Neural progenitor cell (in vitro differentiated cells): ENCODE results near the gene SYF2.

Experiments used
- EZH2 ChIP-seq: fragments of 200-600 bp; sonication (generic); IDR thresholded peaks from 2 replicates; pipeline ENCODE4 v1.6.1; 2017; ENCODE audit warnings: antibody characterized with exemption, mild to moderate bottlenecking, moderate library complexity
- TF ChIP-seq, protein P1 (sequence below): fragments of 200-600 bp; sonication (generic); IDR thresholded peaks from 2 replicates; pipeline ENCODE4 v1.5.1; 2017; ENCODE audit warnings: antibody characterized with exemption, mild to moderate bottlenecking

DNA sequence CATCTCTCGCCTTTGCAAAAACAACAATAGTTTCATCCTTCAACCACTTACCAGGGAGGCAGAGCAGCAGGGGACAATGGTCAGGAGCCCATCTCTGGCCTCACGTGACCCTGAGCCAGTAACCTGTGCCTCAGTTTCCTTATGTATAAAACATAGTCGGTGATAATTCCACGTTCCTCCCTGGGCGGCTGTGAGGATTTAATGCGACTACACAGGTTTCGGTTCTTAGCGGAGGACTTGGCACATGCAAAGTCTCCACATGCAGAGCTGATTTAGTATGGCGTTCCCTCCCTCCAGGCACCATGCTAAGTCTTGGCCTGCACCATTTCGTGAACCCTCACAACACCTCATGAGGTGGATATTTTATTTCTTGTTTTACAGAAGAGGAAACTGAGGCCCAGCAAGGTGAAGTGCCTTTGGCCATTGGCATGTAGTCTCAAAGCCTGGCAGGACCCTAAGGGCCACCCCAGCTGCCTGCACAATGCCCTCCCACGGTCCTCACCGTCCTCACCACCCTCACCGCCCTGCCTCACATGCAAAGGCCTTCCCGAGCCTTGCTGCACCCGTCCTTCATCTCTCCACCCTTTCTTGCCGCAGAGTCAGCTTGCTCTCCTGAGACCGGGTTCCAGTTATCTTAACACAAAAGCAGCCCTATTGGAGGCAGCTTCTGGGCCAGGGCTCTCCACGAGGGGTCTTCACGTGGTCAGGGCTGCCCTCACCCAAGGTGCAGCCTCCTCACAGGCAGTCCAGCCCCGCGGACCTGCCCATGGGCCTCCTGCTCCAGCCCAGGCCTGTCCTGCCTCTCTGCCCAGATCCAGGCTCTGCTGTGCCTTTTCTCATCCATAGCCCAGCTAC, 48.9 kb downstream of the SYF2 start:
- TF ChIP-seq, protein P1, sequence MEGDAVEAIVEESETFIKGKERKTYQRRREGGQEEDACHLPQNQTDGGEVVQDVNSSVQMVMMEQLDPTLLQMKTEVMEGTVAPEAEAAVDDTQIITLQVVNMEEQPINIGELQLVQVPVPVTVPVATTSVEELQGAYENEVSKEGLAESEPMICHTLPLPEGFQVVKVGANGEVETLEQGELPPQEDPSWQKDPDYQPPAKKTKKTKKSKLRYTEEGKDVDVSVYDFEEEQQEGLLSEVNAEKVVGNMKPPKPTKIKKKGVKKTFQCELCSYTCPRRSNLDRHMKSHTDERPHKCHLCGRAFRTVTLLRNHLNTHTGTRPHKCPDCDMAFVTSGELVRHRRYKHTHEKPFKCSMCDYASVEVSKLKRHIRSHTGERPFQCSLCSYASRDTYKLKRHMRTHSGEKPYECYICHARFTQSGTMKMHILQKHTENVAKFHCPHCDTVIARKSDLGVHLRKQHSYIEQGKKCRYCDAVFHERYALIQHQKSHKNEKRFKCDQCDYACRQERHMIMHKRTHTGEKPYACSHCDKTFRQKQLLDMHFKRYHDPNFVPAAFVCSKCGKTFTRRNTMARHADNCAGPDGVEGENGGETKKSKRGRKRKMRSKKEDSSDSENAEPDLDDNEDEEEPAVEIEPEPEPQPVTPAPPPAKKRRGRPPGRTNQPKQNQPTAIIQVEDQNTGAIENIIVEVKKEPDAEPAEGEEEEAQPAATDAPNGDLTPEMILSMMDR = no peak
- no peak for TF ChIP-seq EZH2
